CD4-positive, alpha-beta T cell treated with Interleukin-17A for 1 hour (primary cell): ENCODE results near the gene COG5.

Experiments used
- DNase-seq: peaks from one replicate; pipeline ENCODE4 v3.0.0-alpha.2; 2020

Gene COG5

DNA sequence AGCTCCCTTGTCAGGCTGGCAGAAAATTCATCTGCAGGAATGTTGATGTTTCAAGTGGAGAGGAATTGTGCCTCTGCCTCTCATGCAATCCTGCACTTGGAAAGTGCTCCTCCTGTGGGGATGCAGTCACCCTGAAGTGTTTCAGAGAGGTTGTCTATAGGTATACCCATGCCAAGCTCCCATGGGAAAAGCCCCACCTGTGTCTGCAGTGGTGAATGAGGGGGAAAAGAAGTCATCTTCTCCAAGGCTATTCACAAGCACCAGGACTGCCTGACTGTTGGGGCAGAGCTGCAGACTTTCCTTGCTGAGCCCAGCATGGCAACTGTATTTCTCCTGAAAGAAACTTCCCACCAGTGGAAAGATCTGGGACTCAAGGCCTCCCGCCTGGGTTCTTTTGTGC is 58.4 kb downstream of the COG5 start:
- DNase-seq: no peak

DNA sequence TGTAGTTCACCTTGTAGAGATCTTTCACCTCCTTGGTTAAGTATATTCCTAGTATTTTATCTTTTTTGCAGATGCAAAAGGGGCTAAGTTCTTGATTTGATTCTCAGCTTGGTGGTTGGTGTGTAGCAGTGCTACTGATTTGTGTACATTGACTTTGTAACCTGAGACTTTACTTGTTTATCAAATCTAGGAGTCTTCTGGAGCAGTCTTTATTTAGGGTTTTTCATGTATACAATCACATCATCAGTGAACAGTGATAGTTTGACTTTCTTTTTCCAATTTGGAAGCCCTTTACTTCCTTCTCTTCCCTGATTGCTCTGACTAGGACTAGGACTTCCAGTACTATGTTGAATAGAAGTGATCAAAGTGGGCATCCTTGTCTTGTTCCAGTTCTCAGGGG is 60.0 kb downstream of the COG5 start:
- no peak for DNase-seq

- DNase-seq: no peak
Observed at GRCh38 chr7:107502797-107503196, 60.9 kb downstream of the COG5 start.

DNA sequence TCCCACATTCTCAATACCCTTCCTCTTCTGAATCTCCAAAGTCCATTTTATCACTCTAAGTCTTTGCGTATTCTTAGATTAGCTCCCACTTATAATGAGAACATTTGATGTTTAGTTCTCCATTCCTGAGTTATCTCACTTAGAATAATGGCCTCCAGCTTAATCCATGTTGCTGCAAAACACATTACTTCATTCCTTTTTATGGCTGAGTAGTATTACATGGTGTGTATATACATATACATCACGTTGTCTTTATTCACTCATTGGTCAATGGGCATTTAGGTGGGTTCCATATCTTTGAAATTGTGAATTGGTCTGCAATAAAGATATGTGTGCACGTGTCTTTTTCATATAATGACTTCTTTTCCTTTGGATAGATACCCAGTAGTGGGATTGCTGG is 61.6 kb downstream of the COG5 start:
- no peak for DNase-seq

DNA sequence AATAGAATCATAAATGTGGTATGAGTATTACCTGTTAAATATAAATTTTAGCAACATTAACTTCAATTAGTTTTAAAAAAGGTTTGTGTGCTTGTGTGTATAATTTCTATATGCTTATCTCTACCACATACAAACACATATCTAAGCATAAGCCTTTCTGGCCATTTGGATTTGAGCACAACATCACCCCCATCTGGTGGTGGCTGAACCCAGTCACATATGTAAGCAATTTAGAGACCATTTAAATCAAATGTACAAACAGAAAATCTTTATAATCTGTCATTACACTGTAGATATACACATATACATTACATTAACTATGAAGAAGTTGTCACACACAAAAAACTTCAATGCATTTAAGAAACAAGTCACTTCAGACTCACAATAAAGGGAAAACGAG is 62.1 kb downstream of the COG5 start:
- DNase-seq: peak; percentile 34

- DNase-seq: no peak
Observed at GRCh38 chr7:107499731-107500130, 64.0 kb downstream of the COG5 start.

DNA sequence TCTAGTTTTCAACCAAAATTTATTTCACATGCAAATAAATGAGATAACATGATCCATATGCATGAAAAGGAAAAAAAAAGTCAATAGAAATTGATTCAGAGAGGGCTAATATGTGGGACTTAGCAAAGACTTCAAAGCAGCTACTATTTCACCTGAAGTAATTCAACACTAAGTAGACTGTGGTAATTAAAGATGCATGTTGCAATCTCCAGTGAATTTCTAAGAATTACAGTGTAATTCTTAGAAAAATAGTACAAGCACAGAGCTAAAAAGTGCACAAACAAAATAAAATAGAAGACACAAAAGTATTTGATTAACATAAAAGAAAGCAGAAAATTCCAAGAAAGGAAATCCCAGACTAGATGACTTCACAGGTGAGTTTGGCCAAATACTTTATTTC is 68.2 kb downstream of the COG5 start:
- no peak for DNase-seq

DNA sequence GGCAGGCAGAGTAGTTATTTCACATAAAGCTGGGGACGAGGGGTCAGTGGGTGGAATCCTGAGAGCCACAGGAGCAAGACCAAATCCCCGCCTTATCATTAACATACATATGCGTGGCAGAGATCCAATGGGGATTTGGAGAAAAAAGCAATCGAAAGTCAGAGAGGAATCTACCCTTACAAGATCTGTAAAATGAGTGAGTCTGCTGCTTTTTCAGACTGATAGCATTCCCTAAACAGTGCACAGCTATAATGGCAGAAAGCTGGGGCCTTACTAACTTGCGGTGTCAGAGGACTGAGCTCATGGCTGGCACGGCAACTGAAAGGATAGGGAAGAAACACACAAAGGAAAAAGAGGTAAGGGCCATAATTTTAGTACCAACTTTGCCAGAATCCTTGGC is 68.8 kb downstream of the COG5 start:
- DNase-seq: no peak

DNA sequence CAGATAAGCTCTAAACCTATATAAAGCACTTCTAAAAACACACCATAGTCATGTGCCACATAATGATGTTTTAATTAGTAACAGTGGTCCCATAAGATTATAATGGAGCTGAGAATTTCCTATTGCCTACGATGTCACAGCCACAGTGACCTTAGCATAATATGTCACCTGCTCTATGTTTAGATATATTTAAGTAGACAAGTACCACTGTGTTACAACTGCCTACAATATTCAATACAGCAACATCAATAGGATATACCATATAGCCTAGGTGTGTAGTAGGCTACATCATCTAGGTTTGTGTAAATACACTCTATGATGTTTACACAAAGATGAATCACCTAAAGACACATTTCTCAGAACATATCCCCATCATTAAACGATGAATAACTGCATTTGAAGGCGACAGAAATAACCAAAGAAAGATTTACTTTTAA is 69.4 kb downstream of the COG5 start:
- DNase-seq: no peak

- no peak for DNase-seq
Observed at GRCh38 chr7:107492875-107493274, 70.8 kb downstream of the COG5 start.

DNA sequence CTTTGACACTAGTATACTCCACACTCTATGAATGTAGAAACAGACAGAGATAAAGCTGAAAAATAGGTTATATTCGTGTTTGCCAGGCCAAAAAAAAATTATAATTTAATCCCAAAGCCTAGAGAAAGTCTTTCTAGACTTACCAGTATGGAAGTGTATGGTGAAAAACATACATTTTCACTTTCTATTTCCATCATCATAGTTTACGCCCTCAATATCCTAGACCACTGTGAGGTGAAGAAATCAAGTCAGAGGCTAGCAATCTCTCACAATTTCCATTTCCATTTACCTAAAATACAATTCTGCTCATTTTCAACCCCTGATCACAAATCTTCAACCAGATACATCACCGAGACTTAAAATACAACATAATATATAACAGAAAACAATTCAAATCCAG is 77.7 kb downstream of the COG5 start:
- no peak for DNase-seq

DNA sequence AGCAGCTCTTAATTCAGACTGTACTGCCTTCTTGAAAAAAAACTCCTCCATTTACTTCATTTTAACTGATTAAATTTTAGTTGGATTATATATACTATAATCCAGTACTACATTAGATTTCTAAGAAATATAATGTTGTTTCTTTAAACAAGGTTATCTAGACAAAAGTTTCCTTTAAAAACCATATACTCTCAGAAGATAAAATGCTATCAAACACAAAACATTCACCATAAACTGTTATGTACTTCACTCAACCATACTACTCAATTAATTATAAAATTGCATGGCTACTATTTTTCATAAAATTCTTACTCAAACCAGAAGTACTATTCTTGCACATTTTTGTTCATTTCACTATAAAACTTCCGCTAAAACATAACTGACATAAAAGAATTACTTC is 81.1 kb downstream of the COG5 start:
- DNase-seq: no peak

DNA sequence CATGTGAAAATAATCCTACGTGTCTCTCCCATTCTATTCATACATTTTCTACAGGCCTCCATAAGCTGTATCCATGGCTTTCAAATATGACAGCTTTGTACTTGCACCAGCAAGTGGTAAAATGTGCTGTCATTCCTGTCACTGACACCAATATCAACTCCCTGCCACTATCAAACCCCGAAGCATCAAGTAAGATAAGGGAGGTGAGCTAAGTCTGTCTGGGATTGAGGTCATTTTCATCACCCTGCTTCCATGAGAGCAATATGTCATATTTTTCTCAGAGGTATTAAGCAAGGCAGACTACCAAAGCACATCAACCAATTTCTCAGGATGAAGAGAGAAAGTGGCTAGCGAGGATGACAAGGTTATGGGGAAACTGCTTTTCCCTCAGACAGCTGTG is 82.8 kb downstream of the COG5 start:
- no peak for DNase-seq

DNA sequence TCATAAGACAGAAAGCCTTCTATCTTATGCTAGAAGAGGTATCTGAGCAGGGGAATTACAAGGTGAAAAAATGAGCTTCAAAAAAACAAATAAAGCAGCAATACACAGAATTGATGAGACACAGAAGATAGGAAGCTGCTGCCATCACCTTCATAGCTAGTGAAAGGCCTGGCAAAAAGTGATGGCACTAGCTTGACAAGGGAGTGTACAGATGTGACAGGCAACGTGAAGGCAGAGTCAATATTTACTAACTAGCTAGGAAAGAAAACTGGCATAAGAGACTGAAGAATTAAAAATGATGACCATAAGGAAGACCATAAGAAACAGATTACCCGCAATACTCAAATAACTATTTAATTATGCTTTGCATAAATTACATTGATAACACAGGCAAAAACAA is 84.4 kb downstream of the COG5 start:
- DNase-seq: no peak

DNA sequence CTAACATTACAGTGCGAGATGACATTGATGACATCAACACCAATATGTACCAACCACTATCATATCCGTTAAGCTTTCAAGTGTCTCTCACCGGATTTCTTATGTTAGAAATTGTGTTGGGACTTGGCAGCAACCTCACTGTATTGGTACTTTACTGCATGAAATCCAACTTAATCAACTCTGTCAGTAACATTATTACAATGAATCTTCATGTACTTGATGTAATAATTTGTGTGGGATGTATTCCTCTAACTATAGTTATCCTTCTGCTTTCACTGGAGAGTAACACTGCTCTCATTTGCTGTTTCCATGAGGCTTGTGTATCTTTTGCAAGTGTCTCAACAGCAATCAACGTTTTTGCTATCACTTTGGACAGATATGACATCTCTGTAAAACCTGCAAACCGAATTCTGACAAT is 89.6 kb downstream of the COG5 start:
- DNase-seq: no peak

- no peak for DNase-seq
Observed at GRCh38 chr7:107472116-107472515, 91.6 kb downstream of the COG5 start.

- no peak for DNase-seq
Observed at GRCh38 chr7:107471292-107472070, 92.2 kb downstream of the COG5 start.

DNA sequence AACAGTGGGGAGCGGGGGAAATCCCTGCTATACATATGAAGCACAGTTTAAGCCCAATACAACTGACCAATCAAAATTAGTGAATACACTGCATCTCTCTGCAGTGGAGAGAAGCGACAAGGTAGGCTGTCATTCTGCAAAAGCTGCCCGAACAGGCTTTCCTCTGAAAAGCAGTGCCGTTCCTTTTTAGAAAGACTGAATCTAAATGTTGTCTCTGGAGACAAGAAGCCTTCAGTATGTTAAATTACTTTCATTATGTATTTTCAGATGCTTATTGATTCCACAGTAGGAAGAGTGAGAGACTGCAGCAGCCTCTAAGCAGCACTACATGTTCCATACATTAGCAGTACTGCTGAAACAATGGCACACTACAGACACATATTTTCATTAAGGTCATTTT is 93.8 kb downstream of the COG5 start, which contains the start of gene GPR22:
GPR22 (plus strand) TSS at position 129 of the 400 bp plus-strand sequence. CDS start 4,004 bp downstream, outside the sequence.
- DNase-seq: no peak

- DNase-seq: no peak
Observed at GRCh38 chr7:107468824-107469223, 94.9 kb downstream of the COG5 start.

- no peak for DNase-seq
Observed at GRCh38 chr7:107467972-107468371, 95.7 kb downstream of the COG5 start.

GRCh38 chr7:107464666-107465226 is 99.0 kb downstream of the COG5 start:
- DNase-seq: no peak

- peak; percentile 59 for DNase-seq
Observed at GRCh38 chr7:107463139-107464078, 100.3 kb downstream of the COG5 start.

DNA sequence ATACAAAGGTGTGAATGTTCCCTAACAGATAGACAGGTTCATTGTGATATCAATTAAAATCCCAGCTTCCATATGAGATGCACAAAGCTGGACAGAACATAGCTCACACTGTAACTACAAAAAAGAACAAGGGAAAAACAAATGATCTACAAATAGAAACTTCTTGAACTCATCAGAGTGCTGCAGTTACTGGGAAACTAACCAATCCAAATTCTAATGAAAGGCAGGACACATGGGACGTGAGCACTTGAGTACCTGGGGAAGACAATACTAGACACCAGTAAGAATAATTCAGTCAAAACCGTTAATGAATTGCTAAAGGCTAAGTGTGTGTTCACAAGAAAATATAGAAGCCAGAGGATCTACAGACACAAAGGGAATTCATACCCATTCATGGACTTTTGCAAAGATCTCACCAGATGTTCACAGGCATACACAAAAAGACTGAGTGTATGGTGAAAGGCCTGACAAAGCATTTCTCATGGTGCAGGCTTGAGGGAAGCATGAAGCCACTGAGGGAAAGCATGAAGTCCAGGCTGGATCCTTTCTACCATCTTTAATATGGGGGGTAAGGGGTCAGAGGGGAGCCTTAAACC is 101.7 kb downstream of the COG5 start:
- DNase-seq: no peak
